GM19438 (cell line): ENCODE data around the gene HELZ.
"Not testable (repeated sequence)": the region's sequence is repeated elsewhere in the genome, so short reads cannot be mapped to it uniquely, and the experiment has no call there.

Source experiments
- ATAC-seq: cut with Tn5 transposase; IDR thresholded peaks from one replicate; pipeline ENCODE4 v1.9.1; 2021; ENCODE audit warnings: low read depth; ENCODE audit not compliant: unreplicated experiment

The HELZ gene

DNA sequence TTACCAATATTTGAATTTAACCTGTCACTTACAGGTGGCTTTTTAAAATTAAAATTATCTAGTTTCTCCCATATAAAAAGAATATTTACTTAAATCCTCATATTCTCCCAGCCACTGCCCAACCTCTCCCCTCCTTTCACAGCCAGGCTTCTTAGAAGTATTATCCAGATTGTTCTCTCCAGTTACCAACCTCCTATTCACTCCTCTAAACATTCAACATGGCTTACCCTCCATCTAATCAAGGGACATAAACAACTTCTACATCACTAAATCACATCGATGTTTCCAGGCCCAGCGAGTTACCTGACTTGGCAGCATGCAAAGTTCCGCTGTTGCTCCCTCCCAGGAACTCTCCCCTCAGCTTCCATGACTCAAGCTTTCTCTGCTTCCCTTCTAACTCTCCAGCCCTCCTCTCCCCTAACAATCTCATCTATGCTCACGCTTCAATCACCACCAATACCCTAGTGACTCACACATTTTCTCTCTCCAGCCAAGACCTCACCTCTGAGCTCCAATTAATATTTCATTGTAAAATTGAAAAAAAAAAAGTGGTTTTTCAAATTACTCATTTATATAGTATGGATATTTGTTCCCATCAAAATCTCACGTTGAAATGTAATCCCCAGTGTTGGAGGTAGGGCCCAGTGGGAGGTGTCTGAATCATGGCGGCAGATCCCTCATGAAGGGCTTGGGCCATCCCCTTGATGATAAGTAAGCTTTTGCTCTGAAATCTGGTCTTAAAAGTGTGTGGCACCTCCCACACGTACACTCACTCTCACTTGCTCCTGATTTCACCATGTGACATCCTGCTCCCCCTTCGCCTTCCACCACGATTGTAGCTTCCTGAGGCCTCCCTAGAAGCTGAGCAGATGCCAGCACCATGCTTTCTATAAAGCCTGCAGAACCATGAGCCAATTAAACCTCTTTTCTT, 88.5 kb downstream of the HELZ start:
- no peak for ATAC-seq

DNA sequence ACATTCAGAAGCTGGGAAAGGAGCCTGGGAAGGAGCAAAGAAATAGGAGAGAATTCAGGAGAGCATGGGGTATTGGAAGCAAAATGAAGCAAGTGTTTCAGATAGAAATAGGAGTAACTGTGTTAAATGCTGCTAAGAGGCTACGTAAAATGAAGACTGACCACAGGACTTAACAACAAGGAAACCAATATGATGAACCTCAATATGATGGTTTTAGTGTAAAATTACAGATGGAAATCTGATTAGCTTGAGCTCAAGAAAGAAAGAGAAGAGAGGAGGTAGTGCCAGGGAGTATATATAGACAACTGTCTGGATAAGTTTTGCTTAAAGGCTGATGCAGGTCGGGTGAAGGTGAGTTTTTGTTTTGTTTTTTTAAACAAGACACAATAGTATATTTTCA, 92.2 kb downstream of the HELZ start:
- ATAC-seq, result no peak

DNA sequence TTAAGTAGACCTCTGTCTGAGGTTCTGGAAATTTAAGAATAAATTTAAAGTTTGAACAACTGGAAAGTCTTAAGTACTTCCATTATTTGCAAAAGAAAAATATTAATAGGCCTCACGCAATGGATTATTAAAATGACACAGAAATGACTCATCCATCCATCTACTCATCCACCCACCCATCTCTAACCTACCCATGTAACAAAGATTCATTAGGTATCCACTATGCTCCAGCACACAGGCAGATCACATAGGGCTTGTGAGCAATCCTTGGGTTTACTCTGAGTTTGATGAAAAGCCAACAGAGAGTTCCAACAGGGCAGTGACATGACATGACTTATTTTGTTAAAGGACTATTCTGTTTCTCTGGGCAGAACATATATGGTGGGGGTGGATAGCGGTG, 93.3 kb downstream of the HELZ start:
- ATAC-seq, result no peak

DNA sequence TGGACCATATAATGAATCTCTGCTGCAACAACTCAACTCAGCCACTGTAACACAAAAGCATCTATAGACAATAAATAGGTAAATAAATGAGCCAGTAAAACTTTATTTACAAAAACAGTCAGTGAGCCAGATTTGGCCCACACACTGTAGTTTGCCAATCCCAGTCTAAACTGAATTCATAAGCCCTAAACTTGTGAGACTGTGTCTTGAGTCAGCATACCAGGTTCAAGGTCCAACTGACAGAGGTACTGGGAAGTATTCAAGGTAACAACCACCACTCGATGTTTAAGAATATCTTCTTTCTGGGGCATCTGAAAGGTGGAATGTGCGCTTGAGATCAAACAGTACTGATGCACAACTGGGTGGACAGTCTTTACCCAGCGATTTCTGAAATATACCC, 94.2 kb downstream of the HELZ start:
- ATAC-seq, result no peak

DNA sequence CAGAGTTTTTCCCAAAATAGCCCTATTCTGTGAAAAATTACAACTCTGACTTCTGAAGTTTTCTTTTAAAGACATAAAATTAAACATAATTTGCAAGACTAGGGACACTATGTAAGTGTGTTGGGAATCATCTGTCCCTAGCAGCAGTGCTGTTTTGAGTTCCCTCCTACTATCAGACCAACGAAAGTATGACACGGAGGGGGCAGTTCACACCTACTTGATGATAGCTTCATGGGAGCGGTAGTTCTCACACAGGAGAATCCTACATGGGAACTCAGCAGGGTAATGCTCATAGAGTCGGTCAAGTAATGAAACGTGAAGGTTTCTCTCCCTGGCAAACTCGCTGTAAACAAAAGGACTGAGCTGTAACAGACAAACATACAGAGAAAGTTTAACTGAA, 96.6 kb downstream of the HELZ start:
- no peak for ATAC-seq

DNA sequence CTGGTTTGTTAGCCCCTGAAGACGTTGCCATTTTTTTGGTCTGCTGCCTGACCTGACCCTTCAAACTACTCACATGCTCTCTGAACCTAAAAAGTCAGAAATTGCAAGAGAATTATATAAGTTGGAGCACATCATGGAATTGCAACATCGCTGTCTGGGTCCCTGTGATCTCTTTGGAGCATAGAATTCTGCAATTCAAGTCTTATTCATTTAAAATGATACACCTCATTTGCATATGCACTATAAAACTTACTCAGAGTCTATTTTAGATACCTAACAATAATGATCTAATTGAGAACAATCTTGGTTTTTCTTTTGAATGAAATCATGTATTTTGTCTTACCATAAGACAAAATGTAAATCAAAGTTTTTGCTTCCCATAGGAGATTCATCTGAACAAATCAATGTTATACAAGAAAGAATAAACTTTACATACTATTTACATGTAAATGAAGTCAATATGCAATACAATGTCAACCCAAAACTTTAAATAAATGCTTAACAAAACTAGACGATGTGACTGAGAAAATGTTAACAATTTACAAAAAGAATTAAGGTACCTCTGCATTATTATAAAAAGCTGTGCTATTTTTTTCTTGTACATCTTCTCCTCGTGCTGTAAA, 99.7 kb downstream of the HELZ start:
- no peak for ATAC-seq

DNA sequence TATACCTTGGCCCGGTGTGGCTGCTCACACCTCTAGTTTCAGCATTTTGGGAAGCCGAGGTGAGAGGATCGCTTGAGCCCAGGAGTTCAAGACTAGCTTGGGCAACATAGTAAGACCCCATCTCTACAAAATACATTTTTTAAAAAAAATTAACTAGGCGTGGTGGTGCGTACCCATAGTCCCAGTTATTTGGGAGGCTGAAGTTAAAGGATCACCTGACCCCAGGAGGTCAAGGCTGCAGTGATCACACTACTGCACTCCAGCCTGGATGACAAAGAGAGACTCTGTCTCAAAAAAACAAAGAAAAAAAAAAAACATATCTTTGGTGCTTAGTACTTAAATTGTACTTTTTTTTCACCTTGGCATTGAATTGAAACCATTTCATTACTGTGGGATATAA, 101.7 kb downstream of the HELZ start:
- no peak for ATAC-seq

DNA sequence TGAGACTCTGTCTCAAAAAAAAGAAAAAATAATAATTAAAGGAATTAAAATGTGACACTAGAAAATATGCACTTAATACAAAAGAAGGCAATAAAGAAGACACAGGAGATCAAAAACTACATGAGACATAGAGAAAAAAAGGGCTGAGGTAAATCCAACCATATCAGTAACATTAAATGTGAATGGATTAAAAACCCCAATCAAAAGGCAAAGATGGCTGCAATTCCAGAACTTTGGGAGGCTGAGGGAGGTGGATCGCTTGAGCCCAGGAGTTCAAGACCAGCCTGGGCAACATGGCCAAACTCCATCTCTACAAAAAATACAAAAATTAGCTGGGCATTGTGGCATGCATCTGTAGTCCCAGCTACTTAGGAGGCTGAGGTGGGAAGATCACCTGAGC, 103.0 kb downstream of the HELZ start:
- not testable (repeated sequence) for ATAC-seq

DNA sequence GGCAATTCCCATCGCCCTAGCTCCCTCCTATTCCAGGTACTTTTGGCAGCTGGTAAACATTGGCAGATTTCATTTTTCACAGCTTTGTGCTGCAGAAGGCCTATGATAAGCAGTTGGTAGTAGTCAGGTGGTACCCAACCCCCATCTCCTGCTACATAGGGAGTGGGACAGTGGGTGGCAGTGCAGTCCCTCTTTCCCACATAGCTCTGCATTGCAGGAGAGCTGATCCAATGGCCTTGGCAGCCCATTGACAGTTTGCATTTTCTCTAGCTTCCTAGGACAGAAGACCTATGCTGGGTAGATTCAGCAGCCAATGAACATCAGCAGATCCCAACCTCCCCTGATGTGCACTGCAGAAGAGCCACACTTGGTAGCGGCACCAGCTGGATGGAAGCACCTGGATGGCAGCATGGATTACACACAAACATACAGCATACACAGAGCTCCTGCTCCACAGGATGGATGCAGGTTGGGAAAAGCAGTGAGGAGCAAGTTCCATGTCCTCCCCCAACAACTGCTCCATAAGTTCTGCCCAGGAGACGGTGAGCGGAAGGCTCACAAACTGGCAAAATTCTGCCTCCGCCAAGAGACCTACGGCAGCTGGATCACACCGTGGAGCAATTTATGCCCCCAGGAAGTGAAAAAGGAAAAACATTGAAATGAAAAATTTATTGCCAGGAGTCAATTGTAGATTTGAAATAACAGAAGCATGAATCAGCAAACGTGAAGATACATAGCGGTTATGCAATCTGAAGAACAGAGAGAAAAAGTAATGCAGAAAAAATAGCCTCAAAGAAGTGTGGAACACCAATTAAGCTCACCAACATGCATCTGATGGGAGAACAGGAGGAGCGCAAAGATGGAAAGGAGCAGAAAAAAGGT, 105.0 kb downstream of the HELZ start:
- no peak for ATAC-seq

DNA sequence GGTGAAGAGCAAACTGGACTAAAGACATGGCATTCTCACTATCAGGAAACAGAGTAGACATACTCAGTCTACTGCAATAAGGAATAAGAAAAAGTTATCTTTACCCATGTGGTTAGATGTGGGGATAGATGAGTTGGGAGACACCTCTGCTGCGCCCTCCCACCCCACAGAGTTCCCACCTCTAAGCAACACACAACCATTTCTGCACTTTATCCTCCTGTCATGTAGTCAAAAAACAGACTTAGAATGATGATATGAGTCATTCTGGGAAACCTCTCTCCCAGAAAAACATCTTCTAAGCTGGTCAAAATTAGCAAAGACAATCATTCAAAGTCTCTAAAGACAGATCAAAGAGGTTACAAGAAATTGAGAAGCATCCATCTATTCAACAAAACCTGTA, 105.7 kb downstream of the HELZ start:
- no peak for ATAC-seq

DNA sequence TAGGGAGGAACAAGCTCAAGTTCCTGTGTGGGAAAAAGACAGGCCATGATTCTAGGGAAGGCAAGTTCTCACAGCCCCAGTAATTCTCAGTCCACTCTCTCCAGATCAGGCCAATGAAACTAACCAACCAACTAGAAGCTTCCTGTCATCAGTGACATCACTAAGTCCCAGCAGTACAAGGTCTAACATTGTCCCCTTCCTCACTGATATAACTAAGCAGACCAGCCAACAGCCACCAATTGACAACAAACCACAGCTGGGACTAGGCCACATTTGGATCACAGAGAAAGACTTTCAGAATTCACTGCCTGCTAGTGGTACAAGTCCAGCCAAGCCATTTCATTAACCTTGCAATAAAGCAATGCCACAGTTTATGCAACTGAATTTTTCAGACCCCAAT, 106.6 kb downstream of the HELZ start:
- no peak for ATAC-seq

DNA sequence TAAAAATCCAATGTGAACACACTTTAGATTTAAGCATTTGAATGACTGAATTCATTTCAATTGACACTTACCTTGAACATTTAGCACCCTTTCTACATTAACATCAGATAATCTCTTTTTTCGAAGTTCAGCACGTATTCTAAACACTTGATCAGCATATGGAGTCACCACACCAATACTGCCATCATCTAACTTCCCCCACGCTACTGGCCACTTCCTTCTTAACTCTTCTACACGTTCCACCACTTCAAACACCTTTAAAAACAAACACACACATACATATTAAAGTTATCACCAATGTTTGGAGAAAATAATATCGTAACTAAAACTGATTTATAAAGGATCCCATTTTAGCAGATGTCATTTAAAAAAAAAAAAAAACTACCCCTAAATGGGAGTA, 107.1 kb downstream of the HELZ start:
- ATAC-seq, result no peak

DNA sequence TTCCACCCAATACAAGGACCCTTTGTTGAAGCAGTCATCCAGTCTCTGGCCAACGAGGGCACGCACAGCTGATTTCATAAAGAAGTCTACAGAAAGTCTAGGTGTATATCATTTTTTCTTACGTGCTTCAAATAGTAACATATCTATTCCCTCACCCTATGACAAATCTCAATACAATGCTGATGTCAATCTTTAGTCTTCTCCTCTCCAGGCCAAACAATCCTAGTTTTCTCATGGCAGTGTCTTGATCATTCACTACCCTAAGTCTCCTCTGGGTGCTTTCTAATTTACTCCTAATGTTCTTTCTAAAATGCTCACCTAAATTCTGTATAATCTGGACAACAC, 108.0 kb downstream of the HELZ start:
- ATAC-seq, result no peak

DNA sequence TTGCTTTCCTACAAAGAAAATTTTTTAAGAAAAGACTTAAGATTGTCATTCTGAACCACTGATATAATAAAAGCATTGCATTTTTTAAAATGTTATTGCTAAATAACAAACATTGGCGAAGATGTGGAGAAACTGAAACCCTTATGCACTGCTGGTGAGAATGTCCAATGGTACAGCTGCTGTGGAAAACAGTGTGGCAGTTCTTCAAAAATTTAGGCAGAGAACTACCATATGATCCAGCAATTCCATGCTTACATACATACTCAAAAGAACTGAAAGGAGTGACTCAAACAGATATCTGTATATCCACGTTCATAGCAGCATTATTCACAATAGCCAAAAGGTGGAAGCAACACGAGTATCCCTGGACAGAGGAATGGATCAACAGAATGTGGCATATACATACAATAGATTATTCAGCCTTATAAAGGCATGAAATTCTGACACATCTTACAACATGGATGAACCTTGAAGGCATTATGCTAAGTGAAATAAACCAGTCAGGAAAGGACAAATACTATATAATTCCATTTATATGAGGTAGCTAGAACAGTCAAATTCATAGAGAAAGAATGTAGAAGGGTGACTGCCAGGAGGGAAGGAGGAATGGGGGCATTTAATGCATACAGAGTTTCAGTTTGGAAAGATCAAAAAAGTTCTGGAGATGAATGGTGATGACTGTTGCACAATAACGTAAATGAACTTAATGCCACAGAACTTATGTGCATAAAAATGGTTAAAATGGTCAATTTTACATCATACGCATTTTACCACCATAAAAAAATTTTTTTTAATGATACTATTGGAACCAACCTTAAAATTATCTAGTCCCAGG, 108.6 kb downstream of the HELZ start:
- no peak for ATAC-seq

DNA sequence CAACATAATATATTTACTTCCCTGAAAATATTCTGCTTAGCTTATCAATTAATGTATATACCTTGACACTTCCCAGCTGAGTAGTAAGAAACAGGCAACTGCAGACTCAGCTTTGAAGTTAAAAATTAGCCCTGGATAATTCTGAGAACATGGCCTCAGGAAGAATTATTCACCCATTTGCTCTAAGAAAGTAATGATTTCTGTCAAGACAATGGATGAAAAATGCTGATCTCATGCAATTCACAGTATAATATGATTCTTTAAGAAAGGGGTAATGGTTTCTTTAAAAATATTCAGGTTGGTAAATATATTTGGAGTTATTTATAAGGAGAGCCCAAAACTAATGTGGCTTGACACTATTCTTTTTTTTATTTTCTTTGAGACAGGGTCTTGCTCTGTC, 111.8 kb downstream of the HELZ start:
- no peak for ATAC-seq

DNA sequence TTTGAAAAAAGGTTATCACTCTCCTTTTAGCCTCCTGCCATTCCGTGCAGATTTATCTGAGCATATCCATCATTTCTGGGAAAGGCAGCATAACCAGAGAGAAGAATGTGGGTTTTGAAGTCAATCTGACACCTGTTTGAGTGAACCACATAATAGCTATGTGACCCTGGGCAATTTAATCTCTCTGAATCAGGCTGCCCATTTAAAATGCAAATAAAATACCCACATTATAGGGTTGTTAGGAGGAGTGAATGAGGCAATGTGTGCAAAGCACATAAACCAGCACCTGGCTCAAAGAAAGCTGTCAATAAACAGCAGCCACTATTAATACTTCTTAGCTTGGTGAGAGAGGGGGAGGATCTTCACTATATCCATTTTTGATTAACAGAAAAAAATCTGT, 112.6 kb downstream of the HELZ start:
- ATAC-seq, result no peak

DNA sequence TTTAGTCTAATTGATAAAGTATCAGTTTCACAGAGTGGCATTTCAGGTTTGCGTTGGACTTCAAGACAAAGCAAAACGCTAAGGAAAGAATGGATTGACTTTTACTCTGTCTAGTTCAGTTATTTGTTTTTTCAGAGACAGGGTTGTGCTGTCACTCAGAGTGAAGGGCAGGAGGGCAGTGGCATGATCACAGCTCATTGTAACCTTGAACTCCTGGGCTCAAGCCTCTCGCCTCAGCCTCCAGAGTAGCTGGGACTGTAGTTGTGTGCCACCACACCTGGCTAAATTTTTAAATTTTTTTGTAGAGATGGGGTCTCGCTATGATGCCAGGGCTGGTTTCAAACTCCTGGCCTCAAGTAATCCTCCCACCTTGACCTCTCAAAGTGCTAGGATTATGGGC, 114.2 kb downstream of the HELZ start:
- ATAC-seq, result no peak

DNA sequence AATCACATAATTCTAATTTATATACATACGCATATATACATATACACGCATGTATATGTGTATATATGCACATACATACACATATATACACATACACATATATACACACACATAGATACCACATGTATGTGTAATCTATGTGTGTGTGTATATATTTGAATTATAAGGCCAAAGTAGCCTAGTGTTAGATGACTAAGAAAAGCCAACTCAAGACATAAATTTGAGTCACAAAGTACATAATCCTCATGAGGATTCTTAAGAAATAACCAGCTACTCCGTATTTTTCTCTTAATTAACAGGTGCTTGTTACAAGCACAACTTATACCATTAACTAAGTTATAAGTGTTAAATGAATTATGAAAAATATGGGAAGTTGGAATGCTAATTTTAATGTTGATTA, 115.7 kb downstream of the HELZ start:
- ATAC-seq, result no peak

DNA sequence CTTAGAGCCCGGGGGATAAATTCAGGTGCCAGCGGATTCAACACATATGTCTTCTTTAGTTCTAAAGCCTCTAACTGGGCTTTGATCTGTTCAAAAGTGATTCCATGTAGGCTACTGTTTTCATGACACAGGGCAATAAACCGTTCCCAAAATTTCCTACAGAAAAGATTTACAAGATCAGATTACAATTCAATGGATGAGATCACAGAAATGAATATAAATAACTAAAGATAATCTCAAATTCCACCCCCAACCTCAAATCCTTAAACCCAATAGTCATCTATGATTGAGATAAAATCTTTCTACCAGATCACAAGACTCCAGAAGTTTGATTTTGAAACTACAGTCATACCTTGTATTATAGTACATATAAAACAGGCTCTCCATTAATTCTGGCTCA, 116.3 kb downstream of the HELZ start:
- ATAC-seq, result no peak

DNA sequence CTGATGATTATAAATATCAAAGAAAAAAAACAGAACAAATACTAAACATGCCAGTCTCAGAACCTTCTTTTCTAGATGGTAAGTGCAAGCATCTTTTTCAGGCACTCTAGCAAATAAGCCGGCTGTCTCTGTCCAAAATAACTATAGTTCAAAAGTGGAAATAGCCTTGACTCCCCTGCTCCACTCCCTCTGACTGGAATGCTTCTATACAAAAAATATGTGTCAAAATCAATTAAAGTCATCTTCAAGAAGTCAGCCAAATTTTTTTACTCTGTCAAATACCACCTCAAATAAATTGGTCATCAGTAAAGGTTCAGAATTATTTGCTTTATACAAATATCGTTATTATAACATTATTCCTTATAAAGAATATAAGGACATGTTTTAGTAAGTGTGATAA, 117.1 kb downstream of the HELZ start:
- ATAC-seq, result no peak

DNA sequence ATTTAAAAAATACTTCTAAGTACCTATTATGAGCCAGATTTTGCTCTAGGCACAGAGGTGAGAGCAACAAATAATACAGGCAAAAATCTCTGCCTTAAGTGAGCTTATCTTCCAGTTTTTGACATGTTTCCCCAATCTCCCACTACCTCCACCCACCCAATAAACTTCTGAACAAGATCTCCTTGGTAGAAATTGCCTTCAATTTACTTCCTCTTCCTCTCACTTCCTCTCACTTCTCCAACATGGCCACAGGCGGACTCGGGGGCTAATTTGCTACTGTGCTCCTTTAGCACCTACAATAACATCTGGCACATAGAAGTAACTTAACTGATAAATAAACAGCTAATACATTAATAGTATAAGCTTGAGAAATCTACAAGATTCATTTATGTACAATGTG, 118.0 kb downstream of the HELZ start:
- ATAC-seq, result no peak
